Osteoblast (primary cell): ENCODE results near the gene CTSS. TPM values are rescaled to one million over a fixed set of nuclear protein-coding genes. Genes with fewer than 3 reads are reported as not detected.

Experiments used
- DNase-seq: peaks from one replicate; pipeline ENCODE4 v3.0.0; 2011; ENCODE audit warnings: low spot score, mixed read lengths; ENCODE audit not compliant: insufficient read length; ENCODE audit errors: missing footprints
- H2AFZ ChIP-seq: 2 replicates; pipeline ENCODE4 v1.6.0; 2011; ENCODE audit warnings: mild to moderate bottlenecking, low read length
- H3K27ac ChIP-seq: 2 replicates; pipeline ENCODE4 v1.5.1; 2011; ENCODE audit warnings: mild to moderate bottlenecking, low read depth, low read length, moderate library complexity
- H3K27me3 ChIP-seq: 2 replicates; pipeline ENCODE4 v1.6.0; 2012; ENCODE audit warnings: mild to moderate bottlenecking, control low read depth, inconsistent platforms, low read length, moderate library complexity; ENCODE audit not compliant: insufficient read depth
- H3K36me3 ChIP-seq: 2 replicates; pipeline ENCODE4 v1.5.1; 2011; ENCODE audit warnings: mild to moderate bottlenecking, low read length, control low read depth, moderate library complexity; ENCODE audit not compliant: insufficient read depth
- H3K4me1 ChIP-seq: 2 replicates; pipeline ENCODE4 v1.5.1; 2011; ENCODE audit warnings: mild to moderate bottlenecking, low read length, control low read depth, moderate library complexity; ENCODE audit not compliant: insufficient read depth
- H3K4me2 ChIP-seq: 2 replicates; pipeline ENCODE4 v1.6.0; 2011; ENCODE audit warnings: mild to moderate bottlenecking, low read length; ENCODE audit not compliant: insufficient read depth
- H3K4me3 ChIP-seq: fragments of 200-600 bp; sonication (generic); 3 replicates; pipeline ENCODE4 v1.5.1; 2012; ENCODE audit warnings: mild to moderate bottlenecking, low read length, inconsistent platforms; ENCODE audit not compliant: insufficient read depth
- H3K79me2 ChIP-seq: 2 replicates; pipeline ENCODE4 v1.6.0; 2012; ENCODE audit warnings: mild to moderate bottlenecking, low read length, control low read depth, inconsistent platforms; ENCODE audit not compliant: insufficient read depth
- H3K9me3 ChIP-seq: 2 replicates; pipeline ENCODE4 v1.5.1; 2011; ENCODE audit warnings: low read depth, low read length, control low read depth
- H4K20me1 ChIP-seq: 2 replicates; pipeline ENCODE4 v1.6.0; 2012; ENCODE audit warnings: mild to moderate bottlenecking, low read length, control low read depth; ENCODE audit not compliant: insufficient read depth
- total RNA-seq: library from RNA; depleted of rRNA; stranded (reverse); fragments of >200 nt; gene quantifications from 2 replicates; pipeline ENCODE4 v1.2.3, GENCODE V29; 2012
- TF ChIP-seq, protein P1 (sequence below): IDR thresholded peaks from 2 replicates; pipeline ENCODE4 v1.5.1; 2011; ENCODE audit warnings: mild to moderate bottlenecking, low read depth, low read length, moderate library complexity; ENCODE audit errors: extremely low read depth

Gene CTSS
- total RNA-seq, 1 donor: 16.3 TPM

DNA sequence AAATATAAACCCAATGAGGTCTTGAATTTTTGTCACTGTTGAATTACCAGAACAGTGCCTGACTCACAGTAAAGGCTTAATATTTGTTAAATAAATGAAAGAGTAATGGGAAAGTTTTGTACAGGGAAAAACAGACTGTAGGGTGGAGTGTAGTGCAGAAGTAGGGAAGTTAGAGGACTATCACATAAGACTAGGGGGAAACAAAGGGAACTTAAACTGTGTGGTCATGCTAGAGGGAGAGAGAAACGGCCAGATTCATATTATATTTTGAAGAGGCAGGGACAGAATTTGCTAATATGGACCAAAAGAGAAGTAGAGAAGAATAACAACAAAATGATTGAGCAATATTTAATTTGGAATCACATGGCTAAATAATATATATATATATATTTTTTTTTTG lies 27.6 kb upstream of the CTSS start:
- TF ChIP-seq, protein P1, sequence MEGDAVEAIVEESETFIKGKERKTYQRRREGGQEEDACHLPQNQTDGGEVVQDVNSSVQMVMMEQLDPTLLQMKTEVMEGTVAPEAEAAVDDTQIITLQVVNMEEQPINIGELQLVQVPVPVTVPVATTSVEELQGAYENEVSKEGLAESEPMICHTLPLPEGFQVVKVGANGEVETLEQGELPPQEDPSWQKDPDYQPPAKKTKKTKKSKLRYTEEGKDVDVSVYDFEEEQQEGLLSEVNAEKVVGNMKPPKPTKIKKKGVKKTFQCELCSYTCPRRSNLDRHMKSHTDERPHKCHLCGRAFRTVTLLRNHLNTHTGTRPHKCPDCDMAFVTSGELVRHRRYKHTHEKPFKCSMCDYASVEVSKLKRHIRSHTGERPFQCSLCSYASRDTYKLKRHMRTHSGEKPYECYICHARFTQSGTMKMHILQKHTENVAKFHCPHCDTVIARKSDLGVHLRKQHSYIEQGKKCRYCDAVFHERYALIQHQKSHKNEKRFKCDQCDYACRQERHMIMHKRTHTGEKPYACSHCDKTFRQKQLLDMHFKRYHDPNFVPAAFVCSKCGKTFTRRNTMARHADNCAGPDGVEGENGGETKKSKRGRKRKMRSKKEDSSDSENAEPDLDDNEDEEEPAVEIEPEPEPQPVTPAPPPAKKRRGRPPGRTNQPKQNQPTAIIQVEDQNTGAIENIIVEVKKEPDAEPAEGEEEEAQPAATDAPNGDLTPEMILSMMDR: no peak
- peaks cover 29% of the 10 kb centered on the region for H3K36me3 ChIP-seq
- no peak overlapping the region for H2AFZ ChIP-seq
- no peaks in the 10 kb centered on the region for H3K79me2 ChIP-seq
- no peaks in the 10 kb centered on the region for H3K9me3 ChIP-seq
- H3K4me2 ChIP-seq: no peak overlapping the region
- no peak overlapping the region for H3K4me3 ChIP-seq
- DNase-seq: no peak
- H3K27me3 ChIP-seq: no peaks in the 10 kb centered on the region
- H3K4me1 ChIP-seq: no peaks in the 10 kb centered on the region
- H3K27ac ChIP-seq: no peak overlapping the region
- H4K20me1 ChIP-seq: no peaks in the 10 kb centered on the region

DNA sequence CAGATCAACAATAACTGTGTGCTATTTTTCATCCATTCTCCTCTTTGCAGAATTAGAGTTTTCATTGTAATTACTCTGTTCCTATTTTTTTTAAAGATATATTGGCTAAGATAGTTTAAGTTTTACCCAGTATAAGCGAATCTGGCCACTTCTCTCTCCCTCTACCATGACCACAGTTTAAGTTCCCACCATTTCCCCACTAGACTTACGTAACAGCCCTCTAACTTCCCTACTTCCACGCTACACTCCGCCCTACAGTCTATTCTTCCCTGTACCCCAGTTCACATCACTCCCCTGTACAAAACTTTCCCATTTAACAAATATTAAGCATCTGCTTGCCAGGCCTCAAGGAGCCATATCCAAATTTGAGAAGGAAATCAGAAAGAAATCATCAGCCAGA lies 26.0 kb upstream of the CTSS start:
- Histone ChIP-seq H3K36me3 (peaks cover 14% of the 10 kb centered on the region), H3K4me1 (no peaks in the 10 kb centered on the region), H3K27ac (no peak overlapping the region), H3K4me3 (no peak overlapping the region), H3K9me3 (no peaks in the 10 kb centered on the region), H3K79me2 (no peaks in the 10 kb centered on the region), H3K4me2 (no peak overlapping the region), H2AFZ (no peak overlapping the region), H3K27me3 (no peaks in the 10 kb centered on the region), H4K20me1 (no peaks in the 10 kb centered on the region)
- DNase-seq: no peak
- TF ChIP-seq, protein P1: no peak

DNA sequence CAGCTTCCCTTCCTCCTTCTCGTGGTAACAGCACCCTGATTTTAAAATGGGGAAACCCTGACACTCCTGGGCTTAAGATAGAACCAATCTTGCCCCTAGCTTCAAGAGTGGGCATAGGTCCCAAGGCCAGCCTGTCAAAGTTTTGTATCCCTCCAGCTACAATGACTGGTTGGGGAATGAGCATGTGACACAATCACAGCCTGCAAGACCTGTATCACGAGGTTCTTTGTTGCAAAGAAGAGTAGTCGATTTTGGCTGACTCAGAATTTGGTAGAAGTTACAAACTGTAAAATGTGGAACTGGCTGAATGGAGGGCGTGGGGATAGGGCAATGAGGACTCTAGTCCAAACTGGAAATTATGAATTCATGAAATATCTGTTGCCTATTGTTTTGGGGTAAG lies 23.8 kb upstream of the CTSS start:
- TF ChIP-seq, protein P1: no peak
- H4K20me1 ChIP-seq: no peaks in the 10 kb centered on the region

DNA sequence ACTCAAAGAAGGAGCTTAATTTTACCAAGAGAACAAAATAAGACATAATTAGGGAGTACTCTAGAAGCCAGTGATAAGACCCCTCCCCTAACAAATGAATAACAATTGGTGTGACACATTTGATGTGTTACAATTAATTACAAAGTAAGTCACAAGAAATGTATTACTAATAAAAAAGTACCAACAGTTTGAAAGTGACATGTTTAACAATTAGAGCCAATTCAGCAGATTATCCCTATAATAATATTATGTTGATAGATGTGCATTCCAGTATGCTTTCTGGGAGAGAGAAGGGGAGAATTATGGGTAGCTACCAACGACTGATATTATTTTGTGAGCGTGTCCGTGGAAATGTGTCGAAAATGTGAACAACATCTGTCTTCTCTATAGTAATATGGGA lies 23.4 kb upstream of the CTSS start:
- no peak overlapping the region for H3K27ac ChIP-seq
- no peaks in the 10 kb centered on the region for H3K9me3 ChIP-seq
- H3K36me3 ChIP-seq: no peaks in the 10 kb centered on the region
- H2AFZ ChIP-seq: no peak overlapping the region
- H3K4me3 ChIP-seq: no peak overlapping the region
- no peak for DNase-seq
- H4K20me1 ChIP-seq: no peaks in the 10 kb centered on the region
- TF ChIP-seq, protein P1: no peak
- H3K79me2 ChIP-seq: no peaks in the 10 kb centered on the region
- H3K27me3 ChIP-seq: no peaks in the 10 kb centered on the region
- no peak overlapping the region for H3K4me2 ChIP-seq
- no peaks in the 10 kb centered on the region for H3K4me1 ChIP-seq

More for the DNA sequence above, 23.8 kb upstream of the CTSS start:
- Histone ChIP-seq H2AFZ (no peak overlapping the region), H3K4me3 (no peak overlapping the region), H3K79me2 (no peaks in the 10 kb centered on the region), H3K9me3 (no peaks in the 10 kb centered on the region), H3K4me2 (no peak overlapping the region), H3K4me1 (no peaks in the 10 kb centered on the region), H3K27ac (no peak overlapping the region), H3K36me3 (no peaks in the 10 kb centered on the region), H3K27me3 (no peaks in the 10 kb centered on the region)
- peak; percentile 56 for DNase-seq
